Keratinocyte (primary cell): Measurements from ENCODE around the gene SMIM30.

Experiments
- CTCF ChIP-seq, 3 experiments: IDR thresholded peaks in 1 of 3; conservative IDR thresholded peaks in 1 of 3; optimal IDR thresholded peaks in 1 of 3; 2 replicates in 2 of 3; 3 replicates in 1 of 3; pipeline versions ENCODE3 to v1.5.1; 2011; ENCODE audit warnings: low read length in 3 of 3, mild to moderate bottlenecking in 3 of 3, moderate library complexity in 2 of 3, control low read depth in 1 of 3, inconsistent platforms in 1 of 3; ENCODE audit not compliant: insufficient read depth in 2 of 3; ENCODE audit errors: extremely low read depth in 1 of 3
- EZH2 ChIP-seq: IDR thresholded peaks from one replicate; pipeline ENCODE4 v1.6.1; 2012; ENCODE audit warnings: inconsistent platforms, mild to moderate bottlenecking, low read length, moderate library complexity

GRCh38 chr7:113087071-113087998, 31.0 kb downstream of the SMIM30 start:
- TF ChIP-seq CTCF (optimal IDR thresholded peaks at IDR 0.05 in 1 of 3, IDR thresholded peaks at IDR 0.05 in 1 of 3, conservative IDR thresholded peaks at IDR 0.05 in 1 of 3; ENCODE audit: extremely low read depth in 1 of 3, insufficient read depth in 2 of 3, low read length in 3 of 3) (no peak), EZH2 (no peak)
